ENCODE data around the gene ATAT1.
A peak's percentile ranks its signal among the peaks of the same experiment; 100 is the strongest.

The ATAT1 gene

DNA sequence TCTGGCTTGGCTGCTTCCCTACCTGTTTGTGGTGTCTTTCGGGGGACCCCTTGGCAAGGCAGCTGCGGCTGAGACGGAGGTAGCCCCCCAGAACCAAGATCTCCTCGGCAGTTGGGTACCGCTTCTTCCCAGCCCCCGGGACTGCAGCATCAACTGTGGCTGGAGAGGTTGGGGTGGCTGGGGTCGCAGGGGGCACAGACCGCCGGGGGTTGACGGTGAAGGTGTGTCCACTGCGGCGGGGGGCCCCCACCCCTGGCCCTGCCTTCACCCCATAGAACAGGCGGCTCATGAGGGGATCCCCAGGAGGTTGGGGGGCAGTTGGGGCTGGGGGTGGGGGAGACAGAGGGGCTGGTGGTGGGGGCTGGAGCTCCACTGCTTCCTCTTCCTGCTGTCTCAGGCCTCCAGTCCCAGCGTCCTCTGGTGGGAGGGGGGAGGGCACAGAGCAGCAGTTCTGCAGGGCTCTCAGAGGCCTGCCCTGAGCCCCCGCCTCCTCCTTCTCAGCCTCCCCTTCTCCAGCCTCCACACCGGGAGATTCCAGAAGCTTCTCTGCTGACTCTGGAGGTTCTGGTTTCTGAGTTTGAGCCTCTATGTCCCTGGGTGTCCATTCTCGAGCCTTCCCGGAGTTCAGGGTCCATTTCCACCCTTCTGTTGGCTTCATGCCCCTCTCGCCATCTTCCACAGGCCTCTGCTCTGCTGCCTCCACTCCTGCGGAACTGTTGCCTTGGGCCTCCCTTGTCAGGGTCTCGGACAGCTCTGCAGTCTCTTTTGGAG lies 57.9 kb downstream of the ATAT1 start:
- peak; percentile 62 for DNase-seq (ENCODE audit: low spot score)

DNA sequence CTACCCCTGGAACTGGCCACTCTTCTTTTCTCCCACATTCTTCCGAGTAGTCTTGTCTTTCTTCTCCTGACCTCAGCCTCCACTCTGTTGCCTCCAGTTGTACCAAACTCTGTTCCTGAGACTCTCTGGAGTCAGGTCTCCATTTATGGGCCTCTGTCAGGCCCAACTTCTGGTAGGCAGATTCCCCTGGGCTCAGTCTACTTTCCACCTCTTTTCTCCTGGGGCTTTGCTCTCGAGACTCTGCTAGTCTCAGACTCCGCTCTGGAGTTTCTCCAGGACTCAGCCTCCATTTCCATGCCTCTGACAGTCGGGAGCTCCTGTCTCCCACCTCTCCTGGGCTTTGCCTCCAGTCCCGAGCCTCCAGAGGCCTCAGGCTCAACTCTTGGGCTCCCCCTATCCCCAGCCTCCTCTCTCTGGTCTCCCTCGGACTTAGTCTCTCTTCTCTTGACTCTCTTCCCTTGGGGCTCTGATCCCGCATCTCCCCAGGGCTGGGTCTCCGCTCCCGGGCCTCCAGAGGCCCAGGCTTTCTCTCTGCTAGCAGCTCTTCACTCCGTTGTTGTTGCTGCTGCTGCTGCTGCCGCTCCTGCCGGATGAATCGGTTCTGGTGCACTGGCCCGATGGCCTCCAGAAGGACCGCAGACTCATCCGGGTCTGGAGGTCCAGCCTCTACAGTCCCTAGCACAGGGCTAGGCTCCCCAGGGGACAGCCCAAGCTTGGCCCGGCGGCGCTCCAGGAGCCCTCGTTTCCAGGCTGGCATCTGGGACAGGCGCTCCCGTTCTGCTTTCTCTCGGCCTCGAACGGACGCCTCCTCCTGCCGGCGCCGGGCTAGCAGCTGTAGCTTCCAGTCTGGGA lies 58.7 kb downstream of the ATAT1 start:
- no peak for DNase-seq (ENCODE audit: low spot score)

DNA sequence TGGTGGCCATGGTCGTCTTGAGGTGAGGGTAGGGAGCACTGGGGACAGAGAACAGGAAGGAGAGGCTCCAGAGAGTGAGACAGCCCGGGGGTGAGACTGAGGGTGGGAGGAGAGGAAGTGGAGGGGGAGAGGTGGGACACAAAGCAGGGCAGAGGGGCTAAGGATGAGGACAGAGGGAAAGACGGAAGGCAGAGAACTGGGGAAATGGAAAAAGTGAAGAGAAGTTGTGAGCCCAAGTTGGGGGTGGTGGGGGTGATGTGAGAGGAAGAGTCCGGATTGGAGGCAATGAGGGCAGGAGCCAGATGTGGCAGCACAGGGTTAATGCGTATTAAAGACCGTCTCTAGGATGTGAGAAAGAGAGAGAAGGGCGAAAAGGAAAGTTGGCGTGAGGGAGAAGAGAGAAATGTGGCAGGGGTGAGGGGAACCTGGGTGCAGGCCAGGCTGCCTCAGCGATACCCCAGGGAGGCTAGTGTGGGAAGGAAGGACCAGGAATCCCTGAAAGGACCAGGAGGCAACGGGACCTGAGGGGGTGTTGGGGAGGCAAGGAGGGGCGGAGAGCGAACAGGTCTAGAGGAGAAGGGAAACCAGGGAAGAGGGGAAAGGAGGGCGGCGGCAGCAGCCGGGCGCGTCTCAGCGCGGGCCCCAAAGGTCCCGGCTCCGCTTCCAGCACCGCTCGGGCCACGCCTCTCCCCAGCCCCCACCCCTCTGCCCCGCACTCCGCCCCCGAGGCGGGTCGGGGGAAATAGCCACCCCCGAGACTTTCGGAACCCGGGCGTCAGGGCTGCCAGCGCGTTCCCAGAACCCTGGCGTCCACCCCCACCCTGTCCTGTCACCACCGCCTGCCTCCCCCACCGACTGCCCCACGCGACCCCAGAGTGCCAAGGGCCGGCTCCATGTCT lies 59.6 kb downstream of the ATAT1 start, which contains the start of gene PPP1R18:
Gene PPP1R18 (minus strand): TSS at position 637 of the 899 bp plus-strand sequence. CDS start 627 bp downstream, at position 10.
- peak; percentile 71 for DNase-seq (ENCODE audit: low spot score)

DNA sequence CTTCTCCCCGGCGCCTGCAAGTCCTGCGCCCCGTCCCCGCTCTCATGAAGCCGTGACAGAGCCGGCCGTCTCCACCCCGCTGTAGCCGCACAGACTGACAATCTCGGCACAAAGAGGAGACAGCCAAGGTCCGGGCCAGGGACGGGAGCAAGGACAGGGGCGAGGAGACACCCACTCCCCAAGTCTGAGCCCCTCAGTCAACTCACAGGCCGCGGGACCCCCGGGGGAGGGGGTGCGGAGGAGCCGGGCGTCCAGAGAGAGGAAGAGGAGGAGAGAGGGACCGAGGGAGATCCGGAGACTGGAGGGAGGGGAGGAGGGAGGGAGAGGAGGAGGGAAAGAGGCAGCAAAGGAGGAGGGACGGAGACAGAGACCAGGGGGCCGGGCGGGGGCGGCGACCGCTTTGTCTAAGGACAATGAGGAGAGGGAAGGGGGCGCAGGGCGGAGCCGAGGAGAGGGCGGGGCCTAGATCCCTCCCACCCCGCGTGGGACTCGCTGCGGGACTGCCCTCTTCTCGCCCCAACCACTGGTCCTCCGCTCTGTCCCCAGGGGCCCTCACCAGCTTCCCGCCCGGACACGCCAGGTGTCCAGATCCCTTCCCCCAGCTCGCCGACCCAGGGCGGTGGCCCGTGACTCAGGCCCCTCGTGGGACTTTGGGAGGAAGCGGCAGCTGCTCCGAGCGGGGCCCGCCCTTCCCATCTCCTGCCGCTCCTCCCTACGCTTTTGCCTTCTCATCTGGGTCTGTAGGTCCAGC lies 60.4 kb downstream of the ATAT1 start:
- DNase-seq (ENCODE audit: low spot score), result peak; percentile 59

DNA sequence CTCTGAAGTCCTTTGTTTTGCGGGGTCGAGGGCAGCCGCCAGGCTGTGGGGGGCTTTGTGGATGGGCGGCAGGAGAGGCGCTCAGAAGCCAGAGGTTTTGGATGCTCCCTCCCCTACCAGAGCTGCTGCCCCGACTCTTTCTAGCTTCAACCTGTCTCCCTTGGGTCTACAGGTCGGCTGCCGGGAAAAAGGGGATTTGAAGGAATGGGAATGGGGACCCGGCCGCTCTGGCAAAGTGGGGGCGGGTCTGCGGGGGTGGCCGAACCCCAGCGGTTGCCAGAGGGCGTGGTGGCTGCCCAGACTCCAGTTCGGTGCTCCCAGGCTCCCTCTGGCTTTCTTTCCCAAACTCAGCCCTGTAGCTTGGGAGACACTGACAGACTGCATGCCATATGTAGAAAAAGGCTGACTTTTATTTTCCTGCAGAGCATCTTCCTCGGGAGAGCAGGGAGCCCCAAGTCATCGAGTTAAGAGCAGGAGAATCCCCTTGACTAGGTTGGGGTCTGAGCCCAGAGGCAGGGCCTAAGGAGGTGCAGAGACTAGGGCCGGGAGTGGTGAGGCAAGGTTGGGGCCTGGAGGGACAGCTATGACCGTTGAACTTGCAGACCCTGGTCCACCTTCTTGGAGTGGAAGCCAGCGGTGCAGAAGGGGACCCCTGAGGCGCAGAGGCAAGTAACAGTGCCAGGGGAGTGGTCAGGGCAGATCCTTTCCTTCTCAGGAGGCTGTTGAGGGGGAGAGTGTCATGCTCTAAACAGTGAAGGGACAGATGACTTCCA lies 61.2 kb downstream of the ATAT1 start:
- DNase-seq (ENCODE audit: low spot score), result no peak

DNA sequence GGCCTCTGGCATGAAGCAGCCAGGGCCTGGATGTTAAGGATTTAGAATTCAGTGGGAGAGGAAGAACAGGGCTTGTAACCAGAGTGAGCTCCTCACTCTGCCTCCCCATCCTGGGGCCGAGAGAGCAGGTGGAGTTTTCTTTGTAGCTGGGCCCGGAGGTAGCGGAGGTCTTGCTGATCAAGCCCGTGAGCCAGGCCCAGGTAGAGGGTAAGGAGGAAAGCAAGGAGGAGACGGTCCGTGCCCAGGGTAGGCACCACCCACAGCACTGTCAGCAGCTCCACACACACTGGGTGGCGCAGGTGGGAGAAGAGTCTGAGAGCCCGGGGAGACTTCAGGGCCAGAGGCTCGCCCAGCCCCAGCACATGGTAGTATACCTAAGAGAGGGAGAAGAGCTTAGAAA lies 61.9 kb downstream of the ATAT1 start:
- DNase-seq (ENCODE audit: low spot score), result no peak

DNA sequence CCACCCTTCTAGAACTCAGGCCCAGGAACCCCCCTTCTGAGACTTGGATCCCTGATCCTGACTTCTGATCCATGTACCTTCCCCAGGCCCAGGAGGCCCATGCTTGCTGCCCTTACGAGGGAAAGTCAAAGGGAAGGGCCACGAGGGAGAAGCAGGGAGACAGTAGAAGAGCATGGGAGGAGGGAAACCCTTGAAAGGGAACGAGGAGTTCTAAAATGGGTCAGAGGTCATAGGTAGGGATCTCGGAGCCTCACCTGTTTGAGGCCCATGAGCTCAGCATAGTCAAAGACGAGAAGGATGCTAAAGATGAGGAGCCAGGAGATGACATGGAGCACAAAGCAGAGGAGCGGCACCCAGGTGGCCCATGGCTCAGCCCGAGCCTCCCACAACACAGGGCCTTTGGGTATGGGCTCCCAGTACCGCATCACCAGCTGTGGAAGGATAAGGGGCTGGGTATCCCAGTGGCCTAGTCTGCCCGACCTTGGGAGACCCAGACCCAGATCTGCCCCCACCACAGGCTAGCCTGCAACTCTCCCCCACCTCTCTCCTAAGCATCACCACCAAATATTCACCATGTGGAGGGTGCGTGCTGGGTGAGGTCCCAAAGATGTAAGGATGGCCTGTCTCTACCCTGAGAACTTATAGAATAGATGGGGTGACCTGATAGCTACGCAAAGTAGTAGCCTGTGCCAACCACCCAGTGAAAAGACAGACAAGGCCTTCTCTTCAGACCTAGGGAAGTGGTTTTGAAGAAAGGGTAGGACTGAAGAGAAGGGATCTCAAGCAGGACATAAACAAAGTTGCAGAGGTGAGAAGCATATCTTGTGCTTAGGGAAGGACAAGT lies 62.6 kb downstream of the ATAT1 start:
- no peak for DNase-seq (ENCODE audit: low spot score)

DNA sequence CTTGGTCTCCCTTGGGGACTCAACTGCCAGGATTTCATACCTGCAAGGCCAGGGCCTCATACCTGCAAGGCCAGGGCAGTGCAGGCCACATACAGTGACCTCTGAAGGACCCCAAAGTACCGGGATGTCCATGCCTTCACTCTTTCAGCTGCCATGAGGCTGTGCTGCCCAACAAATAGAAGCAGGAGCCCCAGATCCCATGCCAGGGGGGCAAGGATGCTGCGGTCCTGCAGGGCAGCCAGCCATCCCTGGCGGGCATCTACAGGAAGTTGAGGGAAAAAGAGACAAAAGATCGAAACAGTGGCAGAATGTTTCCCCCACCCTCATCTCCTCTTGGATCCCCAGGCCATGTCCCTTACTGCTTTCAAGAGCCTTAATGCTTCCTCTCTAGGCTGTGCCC lies 63.3 kb downstream of the ATAT1 start:
- DNase-seq (ENCODE audit: low spot score), result no peak

DNA sequence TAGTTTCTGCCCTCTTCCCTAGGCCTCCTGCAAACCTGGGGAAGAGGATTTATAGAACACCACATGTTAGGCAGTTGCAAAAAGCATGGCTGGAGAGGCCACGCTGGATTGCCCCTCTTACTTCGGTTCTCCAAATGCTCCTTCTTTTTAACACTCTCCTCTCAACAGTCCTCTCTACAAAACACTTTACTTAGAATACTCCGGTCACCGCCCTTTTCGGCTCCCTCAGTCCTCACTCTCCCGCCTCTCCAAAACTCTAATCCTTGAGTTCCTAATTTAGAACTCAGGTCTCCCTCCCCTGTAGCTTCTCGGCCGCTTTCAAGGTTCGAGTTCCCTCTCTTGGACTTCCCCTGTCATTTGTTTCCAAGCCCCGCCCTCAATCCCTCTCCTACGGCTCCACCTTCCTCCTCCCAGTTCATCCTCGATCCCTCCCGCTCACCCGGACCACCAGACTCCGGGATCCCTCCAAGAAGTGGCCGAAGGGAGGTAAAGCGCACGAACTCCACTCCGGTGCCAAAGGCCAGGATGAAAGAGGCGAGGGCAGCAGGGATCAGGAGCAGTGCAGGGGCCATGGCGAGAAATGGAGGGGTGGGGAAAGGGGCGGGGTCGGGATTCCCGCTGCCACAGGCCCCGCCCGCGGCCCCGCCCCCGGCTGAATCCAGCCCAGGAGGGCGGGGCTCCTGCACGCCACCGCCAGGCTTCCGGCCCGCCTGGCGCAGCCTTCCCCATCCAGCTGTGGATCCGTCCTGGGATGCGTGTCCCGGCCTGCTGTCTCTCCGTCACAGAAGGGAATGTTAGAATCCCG lies 63.9 kb downstream of the ATAT1 start, which contains the start of gene NRM:
Gene NRM (minus strand): TSS at position 582 of the 805 bp plus-strand sequence. CDS start 10 bp downstream, at position 572.
- peak; percentile 66 for DNase-seq (ENCODE audit: low spot score)

DNA sequence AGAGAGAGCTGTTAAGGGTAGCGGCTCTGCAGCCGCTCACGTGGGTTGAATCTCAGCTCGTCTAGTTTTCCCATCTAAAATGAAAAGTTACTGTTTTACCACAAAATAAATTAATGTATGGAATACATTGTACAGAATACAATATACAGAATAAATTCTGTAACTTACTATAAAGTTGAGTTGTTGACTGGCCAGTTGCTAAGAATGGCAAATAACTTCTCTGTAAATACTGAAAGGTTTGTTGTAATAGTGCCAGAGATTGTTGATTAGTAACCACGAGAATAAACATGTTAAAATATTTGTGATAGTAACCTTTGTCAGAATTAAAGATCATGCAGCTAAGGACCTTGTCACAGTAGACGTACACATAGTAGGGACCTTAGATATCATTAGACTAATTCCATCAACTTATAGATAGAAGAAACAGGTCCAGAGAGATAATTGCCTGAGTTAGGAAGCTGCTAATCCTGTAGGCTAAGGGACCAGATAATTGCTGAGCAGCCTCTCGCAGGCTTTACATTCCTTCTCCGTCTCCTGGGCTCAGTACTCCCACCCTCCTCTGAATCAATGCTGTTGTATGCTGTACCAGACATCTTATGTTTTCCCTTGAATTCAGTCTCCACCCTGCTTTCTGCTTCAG lies 64.7 kb downstream of the ATAT1 start:
- DNase-seq (ENCODE audit: low spot score), result no peak
